GM19239 (cell line): ENCODE data around the gene CPTP.

Experiments used
- DNase-seq: peaks from one replicate; pipeline ENCODE4 v3.0.0; 2011; ENCODE audit warnings: low spot score; ENCODE audit not compliant: insufficient read length
- FAIRE-seq: peaks from 2 replicates; lab custom pipeline; 2011; peaks lifted over from hg19 to GRCh38; lab: Jason Lieb, UNC

Gene CPTP

GRCh38 chr1:1332031-1332755, 7.6 kb downstream of the CPTP start:
- no peak for DNase-seq
- FAIRE-seq = no peak

GRCh38 chr1:1332774-1333480, 8.3 kb downstream of the CPTP start:
- DNase-seq = no peak

GRCh38 chr1:1333551-1334241, 9.1 kb downstream of the CPTP start:
- FAIRE-seq (no peak), DNase-seq (no peak)

More at GRCh38 chr1:1332774-1333480, 8.3 kb downstream of the CPTP start:
- FAIRE-seq = no peak

DNA sequence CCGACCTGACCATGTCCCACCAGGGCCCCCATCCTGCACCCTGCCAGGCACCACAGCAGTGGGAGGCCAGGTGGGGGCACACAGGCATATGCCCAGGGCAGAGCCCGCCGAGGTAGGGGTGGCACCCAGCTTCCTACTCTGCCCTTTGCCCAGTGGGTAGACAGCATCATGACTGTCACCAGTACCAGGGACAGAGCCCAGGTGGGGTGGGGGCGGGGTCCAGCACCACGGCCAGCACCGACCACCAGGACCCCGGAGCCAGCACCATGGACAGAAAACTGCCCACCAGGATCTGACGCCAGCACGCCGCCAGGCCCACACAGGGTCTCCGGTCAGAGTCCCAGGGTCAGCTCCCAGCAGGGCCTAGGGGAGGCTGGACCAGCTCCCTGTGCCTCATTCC, 10.2 kb downstream of the CPTP start:
- DNase-seq (no peak), FAIRE-seq (no peak)

- no peak for DNase-seq
Observed at GRCh38 chr1:1335283-1335682, 10.7 kb downstream of the CPTP start.

GRCh38 chr1:1335792-1336248, 11.2 kb downstream of the CPTP start:
- FAIRE-seq = no peak
- no peak for DNase-seq

More at GRCh38 chr1:1335283-1335682, 10.7 kb downstream of the CPTP start:
- no peak for FAIRE-seq

- FAIRE-seq (no peak), DNase-seq (no peak)
Observed at GRCh38 chr1:1336446-1336845, 11.8 kb downstream of the CPTP start.

DNA sequence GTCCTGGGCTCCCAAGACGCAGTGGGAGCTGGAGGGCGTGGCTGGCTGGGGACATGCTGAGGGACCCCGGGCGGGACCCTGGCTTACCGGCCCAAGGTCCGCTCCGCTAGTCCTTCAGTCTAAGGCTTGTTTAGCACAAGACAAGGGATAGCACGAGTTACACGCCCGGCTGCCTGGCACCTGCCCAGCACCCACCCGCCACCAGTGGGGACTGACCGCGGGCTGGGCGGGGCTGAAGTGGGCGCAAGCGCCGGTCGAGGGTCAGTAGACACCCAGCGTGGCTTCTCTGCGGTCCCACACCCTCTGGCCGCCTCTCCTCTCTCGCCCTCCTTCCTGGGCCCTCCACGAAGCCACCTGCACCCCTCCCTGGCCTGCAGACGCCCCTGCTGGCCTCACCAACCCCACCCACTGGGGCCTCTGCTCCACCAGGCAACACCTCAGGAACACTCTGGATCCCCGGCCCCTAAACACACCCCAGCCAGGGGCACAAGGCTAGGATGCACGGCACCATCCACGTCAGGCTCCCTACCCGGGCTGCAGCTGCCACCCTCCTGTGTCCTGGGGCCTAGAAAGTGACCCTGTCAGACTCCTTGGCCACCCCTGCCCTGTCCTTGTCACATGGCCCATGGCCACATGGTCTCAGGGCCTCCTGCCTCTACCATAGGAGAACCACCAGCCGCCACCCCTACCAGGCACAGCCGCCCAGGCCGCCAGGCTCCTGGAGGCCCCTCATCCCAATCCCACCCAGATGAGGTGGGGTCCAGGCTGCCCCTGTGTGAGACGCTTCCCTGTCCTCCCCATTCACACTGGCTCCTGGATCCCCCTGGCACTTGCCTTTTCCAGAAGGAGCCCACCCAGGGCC, 12.6 kb downstream of the CPTP start:
- DNase-seq (no peak), FAIRE-seq (no peak)

DNA sequence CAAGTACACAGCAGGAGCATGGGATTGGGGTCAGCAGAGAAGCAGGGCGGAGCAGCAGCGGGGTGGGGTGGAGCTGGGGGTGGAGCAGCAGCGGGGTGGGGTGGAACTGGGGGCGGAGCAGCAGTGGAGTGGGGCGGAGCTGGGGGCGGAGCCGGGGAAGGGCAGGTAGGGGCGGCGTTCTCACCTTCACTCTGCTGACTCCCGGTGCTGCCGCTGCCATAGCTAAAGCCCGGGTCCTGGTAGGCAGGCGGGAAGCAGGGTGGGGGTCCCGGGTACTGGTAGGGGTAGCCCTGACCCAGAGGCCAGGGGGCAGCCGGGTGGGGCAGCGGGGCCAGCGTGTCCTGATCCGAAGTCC, 13.2 kb downstream of the CPTP start:
- FAIRE-seq (no peak), DNase-seq (no peak)

DNA sequence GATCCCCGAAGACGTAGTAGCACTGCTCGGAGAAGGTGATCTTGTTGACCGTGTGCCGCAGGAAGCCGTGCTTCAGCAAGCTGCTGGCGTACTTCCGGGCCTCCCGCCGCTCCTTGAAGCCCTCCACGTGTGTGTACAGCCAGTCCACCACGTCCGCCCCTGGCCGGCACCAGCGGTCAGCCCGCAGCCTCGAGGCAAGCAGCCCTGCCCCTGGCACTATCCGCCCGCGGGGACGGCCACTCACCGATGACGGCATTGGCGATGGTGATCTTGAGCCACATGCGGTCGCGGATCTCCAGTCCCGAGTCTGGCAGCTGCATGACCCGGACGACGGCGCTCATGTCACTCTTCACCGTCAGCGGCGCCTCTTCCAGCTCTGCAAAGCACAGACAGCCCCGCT, 13.7 kb downstream of the CPTP start:
- DNase-seq (no peak), FAIRE-seq (no peak)

- FAIRE-seq (no peak), DNase-seq (no peak)
Observed at GRCh38 chr1:1340185-1340584, 15.6 kb downstream of the CPTP start.

- DNase-seq = no peak
- no peak for FAIRE-seq
Observed at GRCh38 chr1:1340791-1341548, 16.4 kb downstream of the CPTP start.

- FAIRE-seq (no peak), DNase-seq (no peak)
Observed at GRCh38 chr1:1341549-1342021, 17.0 kb downstream of the CPTP start.

GRCh38 chr1:1342061-1342562, 17.5 kb downstream of the CPTP start:
- DNase-seq = no peak
- FAIRE-seq = no peak

GRCh38 chr1:1342584-1343115, 18.0 kb downstream of the CPTP start:
- no peak for DNase-seq
- no peak for FAIRE-seq

DNA sequence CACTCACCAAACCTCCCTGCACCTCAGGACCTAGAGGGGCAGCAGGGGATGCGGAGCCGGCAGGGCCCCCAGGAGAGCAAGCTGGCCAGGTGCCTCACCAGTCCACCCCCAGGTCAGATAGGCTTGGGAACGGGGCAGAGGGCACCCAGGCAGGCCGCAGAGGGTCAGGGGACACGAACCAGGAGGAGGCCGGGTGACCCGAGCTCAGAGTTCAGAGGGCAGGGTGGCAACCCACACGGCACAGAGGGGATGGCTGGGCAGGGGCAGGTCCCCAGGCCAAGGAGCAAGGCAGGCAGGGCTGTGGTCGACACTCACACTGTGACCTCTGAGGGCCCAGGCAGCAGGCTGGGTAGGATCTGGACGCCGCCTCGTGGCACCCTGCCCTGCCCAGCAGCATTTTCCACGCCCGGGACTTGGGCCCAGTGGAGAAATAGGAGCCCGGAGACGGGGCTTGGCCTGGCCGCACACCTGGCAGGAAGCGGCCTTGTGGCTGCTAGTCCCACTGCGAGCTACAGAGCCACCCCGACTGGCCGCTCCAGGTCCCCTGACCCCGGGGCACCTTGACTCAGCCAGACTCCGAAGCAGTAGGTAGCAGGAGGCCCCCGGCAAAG, 19.3 kb downstream of the CPTP start:
- DNase-seq (no peak), FAIRE-seq (no peak)

DNA sequence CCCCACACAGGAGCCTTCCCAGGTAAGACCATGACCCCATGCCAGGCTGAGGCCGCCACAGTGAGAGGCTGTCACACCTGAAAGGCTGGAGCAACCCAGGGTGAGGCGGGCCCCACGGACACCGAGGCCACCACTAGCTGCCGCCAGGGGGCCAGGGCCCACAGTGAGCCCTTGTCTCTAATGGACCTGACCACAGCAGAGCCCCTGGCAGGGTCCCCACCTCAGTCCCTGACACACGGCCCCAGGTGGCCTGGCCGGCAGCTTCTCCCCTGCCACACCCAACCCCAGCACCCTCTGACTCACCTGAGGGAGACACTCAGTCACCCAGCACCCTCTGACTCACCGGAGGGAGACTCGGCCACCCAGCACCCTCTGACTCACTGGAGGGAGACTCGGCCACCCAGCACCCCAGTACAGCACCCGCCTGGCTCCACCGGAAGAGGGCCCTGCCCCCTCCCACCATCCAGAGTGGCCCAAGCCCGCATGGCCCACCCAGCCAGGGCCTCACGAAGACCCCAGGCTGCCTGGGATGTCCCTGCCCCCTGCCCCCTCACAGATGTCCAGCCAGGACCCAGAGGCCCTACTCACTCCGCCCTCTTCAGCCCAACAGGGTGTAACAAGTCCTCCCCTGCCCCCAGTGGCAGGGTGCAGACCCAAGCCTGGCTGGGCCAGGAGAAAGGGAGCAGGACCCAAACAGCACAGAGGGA, 20.2 kb downstream of the CPTP start:
- FAIRE-seq (no peak), DNase-seq (no peak)

GRCh38 chr1:1345384-1345783, 20.8 kb downstream of the CPTP start:
- FAIRE-seq = no peak
- DNase-seq = no peak
